ENCODE results near the gene PRDX5. TPM values are rescaled to one million over a fixed set of nuclear protein-coding genes. Genes with fewer than 3 reads are reported as not detected.

PRDX5 gene
- total RNA-seq, 1 experiment from 2014 or later, result 206 TPM

- TF ChIP-seq, protein P1, sequence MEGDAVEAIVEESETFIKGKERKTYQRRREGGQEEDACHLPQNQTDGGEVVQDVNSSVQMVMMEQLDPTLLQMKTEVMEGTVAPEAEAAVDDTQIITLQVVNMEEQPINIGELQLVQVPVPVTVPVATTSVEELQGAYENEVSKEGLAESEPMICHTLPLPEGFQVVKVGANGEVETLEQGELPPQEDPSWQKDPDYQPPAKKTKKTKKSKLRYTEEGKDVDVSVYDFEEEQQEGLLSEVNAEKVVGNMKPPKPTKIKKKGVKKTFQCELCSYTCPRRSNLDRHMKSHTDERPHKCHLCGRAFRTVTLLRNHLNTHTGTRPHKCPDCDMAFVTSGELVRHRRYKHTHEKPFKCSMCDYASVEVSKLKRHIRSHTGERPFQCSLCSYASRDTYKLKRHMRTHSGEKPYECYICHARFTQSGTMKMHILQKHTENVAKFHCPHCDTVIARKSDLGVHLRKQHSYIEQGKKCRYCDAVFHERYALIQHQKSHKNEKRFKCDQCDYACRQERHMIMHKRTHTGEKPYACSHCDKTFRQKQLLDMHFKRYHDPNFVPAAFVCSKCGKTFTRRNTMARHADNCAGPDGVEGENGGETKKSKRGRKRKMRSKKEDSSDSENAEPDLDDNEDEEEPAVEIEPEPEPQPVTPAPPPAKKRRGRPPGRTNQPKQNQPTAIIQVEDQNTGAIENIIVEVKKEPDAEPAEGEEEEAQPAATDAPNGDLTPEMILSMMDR (conservative IDR thresholded peaks at IDR 0.05; ENCODE audit: low read depth, low read length), result no peak
- TF ChIP-seq EZH2 (IDR thresholded peaks at IDR 0.05; ENCODE audit: borderline replicate concordance, low read depth, low read length, poor library complexity, severe bottlenecking), result no peak
- intact Hi-C loops (cut with micrococcal nuclease; ENCODE audit: unreplicated experiment), result no loop called here
- no peak for DNase-seq (ENCODE audit: low spot score)
- H3K4me1 ChIP-seq (ENCODE audit: insufficient read depth, low read length, poor library complexity, severe bottlenecking), result peaks cover 21% of the 10 kb centered on the region
- peaks cover 33% of the 10 kb centered on the region for H3K27me3 ChIP-seq (replicated peaks; ENCODE audit: insufficient read depth, low read depth, low read length, poor library complexity)
- no peaks in the 10 kb centered on the region for H3K36me3 ChIP-seq (ENCODE audit: insufficient read depth, low read length, poor library complexity, severe bottlenecking)
- no peaks in the 10 kb centered on the region for H3K9me3 ChIP-seq (ENCODE audit: low read depth, low read length, poor library complexity, severe bottlenecking)
- H3K4me3 ChIP-seq (ENCODE audit: low read depth, low read length, poor library complexity, severe bottlenecking), result no peak overlapping the region
- POLR2A ChIA-PET (ENCODE audit: low non-redundant PET), result interaction anchor here (0.7 kb wide), 1 partner anchor 77 kb away, joined by 4 read pairs; no protein-coding TSS in a partner anchor
- H3K27ac ChIP-seq (ENCODE audit: low read depth, low read length, poor library complexity, severe bottlenecking), result no peak overlapping the region
- CTCF ChIA-PET, result no interaction called here
- no TSS peak for BruUV-seq (replicated peaks)
These were observed 29.6 kb upstream of the PRDX5 start for GRCh38 chr11:64288353-64288750.

GRCh38 chr11:64289002-64289564 is 28.8 kb upstream of the PRDX5 start:
- no peaks in the 10 kb centered on the region for H3K36me3 ChIP-seq (ENCODE audit: insufficient read depth, low read length, poor library complexity, severe bottlenecking)
- no peak for DNase-seq (ENCODE audit: low spot score)
- ChIA-PET CTCF (interaction anchor here (0.6 kb wide), 1 partner anchor 68 kb away, joined by 4 read pairs; no protein-coding TSS in a partner anchor), POLR2A (ENCODE audit: low non-redundant PET) (no interaction called here)
- no peaks in the 10 kb centered on the region for H3K9me3 ChIP-seq (ENCODE audit: low read depth, low read length, poor library complexity, severe bottlenecking)
- no peak overlapping the region for H3K27ac ChIP-seq (ENCODE audit: low read depth, low read length, poor library complexity, severe bottlenecking)
- no TSS peak for BruUV-seq (replicated peaks)
- intact Hi-C loops (cut with micrococcal nuclease; ENCODE audit: unreplicated experiment), result no loop called here
- TF ChIP-seq, protein P1 (conservative IDR thresholded peaks at IDR 0.05; ENCODE audit: low read depth, low read length), result no peak
- TF ChIP-seq EZH2 (IDR thresholded peaks at IDR 0.05; ENCODE audit: borderline replicate concordance, low read depth, low read length, poor library complexity, severe bottlenecking), result no peak
- peaks cover 18% of the 10 kb centered on the region for H3K4me1 ChIP-seq (ENCODE audit: insufficient read depth, low read length, poor library complexity, severe bottlenecking)
- no peak overlapping the region for H3K4me3 ChIP-seq (ENCODE audit: low read depth, low read length, poor library complexity, severe bottlenecking)
- H3K27me3 ChIP-seq (replicated peaks; ENCODE audit: insufficient read depth, low read depth, low read length, poor library complexity), result peaks cover 35% of the 10 kb centered on the region

DNA sequence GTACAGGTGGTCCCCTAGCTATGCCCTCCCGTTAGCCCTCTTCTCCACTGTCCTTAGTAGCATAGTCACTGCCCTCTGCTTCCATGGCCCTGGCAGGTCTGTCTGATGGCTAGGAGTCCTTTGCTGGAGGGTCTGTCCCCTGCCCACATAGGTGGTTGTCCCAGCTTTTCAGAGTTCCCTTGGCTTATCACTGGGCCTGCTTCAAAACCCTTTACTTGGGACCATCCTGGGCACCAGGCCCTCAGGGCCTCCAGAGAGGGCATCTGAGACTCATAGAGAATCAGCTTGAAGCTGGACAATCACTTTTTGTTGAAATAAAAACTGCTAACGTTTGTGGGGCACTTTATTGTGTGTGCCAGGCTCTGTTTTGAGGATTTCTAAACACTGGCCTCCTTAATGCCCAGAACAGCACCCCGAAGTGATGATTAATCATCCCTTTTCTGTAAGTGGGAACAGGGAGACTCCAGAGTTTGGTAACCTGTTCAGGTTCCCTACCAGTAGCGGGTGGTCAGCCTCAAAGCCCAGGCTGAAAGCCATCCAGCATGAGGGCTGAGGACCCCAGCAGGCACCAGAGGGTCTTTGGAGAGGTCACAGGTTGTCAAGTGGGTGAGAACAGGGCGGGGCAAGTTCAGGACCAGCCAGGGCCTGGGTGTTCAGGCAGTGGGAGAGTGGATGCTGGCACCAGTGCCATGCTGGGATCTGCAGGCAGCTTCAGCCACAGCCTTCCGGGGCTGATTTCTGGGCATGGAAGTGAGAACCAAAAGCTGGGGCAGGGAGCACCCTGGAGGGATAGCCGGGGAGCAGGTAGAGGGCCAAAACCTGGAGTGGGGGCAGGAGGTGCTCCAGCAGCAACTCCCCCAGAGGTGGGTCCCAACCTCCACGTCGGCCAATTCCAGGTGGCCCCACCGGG is 27.3 kb upstream of the PRDX5 start:
- TF ChIP-seq EZH2 (IDR thresholded peaks at IDR 0.05; ENCODE audit: borderline replicate concordance, low read depth, low read length, poor library complexity, severe bottlenecking), result no peak
- TF ChIP-seq, protein P1 (conservative IDR thresholded peaks at IDR 0.05; ENCODE audit: low read depth, low read length), result no peak
- H3K4me1 ChIP-seq (ENCODE audit: insufficient read depth, low read length, poor library complexity, severe bottlenecking), result peaks cover 18% of the 10 kb centered on the region
- no peak overlapping the region for H3K27ac ChIP-seq (ENCODE audit: low read depth, low read length, poor library complexity, severe bottlenecking)
- H3K4me3 ChIP-seq (ENCODE audit: low read depth, low read length, poor library complexity, severe bottlenecking), result no peak overlapping the region
- POLR2A ChIA-PET (ENCODE audit: low non-redundant PET), result no interaction called here
- CTCF ChIA-PET, result interaction anchor here (1.5 kb wide), 1 partner anchor 10 kb away, joined by 5 read pairs; no protein-coding TSS in a partner anchor
- peaks cover 35% of the 10 kb centered on the region for H3K27me3 ChIP-seq (replicated peaks; ENCODE audit: insufficient read depth, low read depth, low read length, poor library complexity)
- intact Hi-C loops (cut with micrococcal nuclease; ENCODE audit: unreplicated experiment), result no loop called here
- H3K36me3 ChIP-seq (ENCODE audit: insufficient read depth, low read length, poor library complexity, severe bottlenecking), result no peaks in the 10 kb centered on the region
- no TSS peak for BruUV-seq (replicated peaks)
- H3K9me3 ChIP-seq (ENCODE audit: low read depth, low read length, poor library complexity, severe bottlenecking), result no peaks in the 10 kb centered on the region
- no peak for DNase-seq (ENCODE audit: low spot score)
